ENCODE data around the gene LRP4. TPM values are rescaled to one million over a fixed set of nuclear protein-coding genes. Genes with fewer than 3 reads are reported as not detected.

Gene LRP4
- total RNA-seq, 2 donors from 2014 or later: 10.6 to 20.4 TPM

- Histone ChIP-seq H3K27ac (peak overlapping the region in 3 of 4 donors; percentile 54 to 74 (median 67)), H3K4me3 (no peak overlapping the region), H3K27me3 (no peaks in the 10 kb centered on the region), H3K4me1 (peaks cover 42% of the 10 kb centered on the region), H3K9me3 (no peaks in the 10 kb centered on the region), H3K36me3 (replicated peaks in 1 of 2; ENCODE audit: insufficient read depth in 1 of 2, low read depth in 2 of 2) (no peaks in the 10 kb centered on the region)
- ATAC-seq (peak; percentile 29), DNase-seq (no peak)
- intact Hi-C loops (cut with DNase I): no loop called here
- 41 to 45% methylated on average over 1 of the region's 1 CpG for WGBS, 2 donors
- TF ChIP-seq, protein P1, sequence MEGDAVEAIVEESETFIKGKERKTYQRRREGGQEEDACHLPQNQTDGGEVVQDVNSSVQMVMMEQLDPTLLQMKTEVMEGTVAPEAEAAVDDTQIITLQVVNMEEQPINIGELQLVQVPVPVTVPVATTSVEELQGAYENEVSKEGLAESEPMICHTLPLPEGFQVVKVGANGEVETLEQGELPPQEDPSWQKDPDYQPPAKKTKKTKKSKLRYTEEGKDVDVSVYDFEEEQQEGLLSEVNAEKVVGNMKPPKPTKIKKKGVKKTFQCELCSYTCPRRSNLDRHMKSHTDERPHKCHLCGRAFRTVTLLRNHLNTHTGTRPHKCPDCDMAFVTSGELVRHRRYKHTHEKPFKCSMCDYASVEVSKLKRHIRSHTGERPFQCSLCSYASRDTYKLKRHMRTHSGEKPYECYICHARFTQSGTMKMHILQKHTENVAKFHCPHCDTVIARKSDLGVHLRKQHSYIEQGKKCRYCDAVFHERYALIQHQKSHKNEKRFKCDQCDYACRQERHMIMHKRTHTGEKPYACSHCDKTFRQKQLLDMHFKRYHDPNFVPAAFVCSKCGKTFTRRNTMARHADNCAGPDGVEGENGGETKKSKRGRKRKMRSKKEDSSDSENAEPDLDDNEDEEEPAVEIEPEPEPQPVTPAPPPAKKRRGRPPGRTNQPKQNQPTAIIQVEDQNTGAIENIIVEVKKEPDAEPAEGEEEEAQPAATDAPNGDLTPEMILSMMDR (IDR thresholded peaks at IDR 0.05): no peak
- TF ChIP-seq POLR2A (IDR thresholded peaks at IDR 0.05): no peak
Measured at GRCh38 chr11:46949297-46949696, 30.9 kb upstream of the LRP4 start.

GRCh38 chr11:46948378-46949131 lies 30.2 kb upstream of the LRP4 start:
- intact Hi-C loops (cut with DNase I): no loop called here
- peaks cover 42% of the 10 kb centered on the region for H3K4me1 ChIP-seq
- no peaks in the 10 kb centered on the region for H3K27me3 ChIP-seq
- H3K4me3 ChIP-seq: no peak overlapping the region
- no peaks in the 10 kb centered on the region for H3K36me3 ChIP-seq (replicated peaks in 1 of 2; ENCODE audit: insufficient read depth in 1 of 2, low read depth in 2 of 2)
- H3K9me3 ChIP-seq: no peaks in the 10 kb centered on the region
- no peak for TF ChIP-seq POLR2A (IDR thresholded peaks at IDR 0.05)
- TF ChIP-seq, protein P1 (IDR thresholded peaks at IDR 0.05): no peak
- ATAC-seq (peak; percentile 62), DNase-seq (no peak)
- 63 to 68% methylated on average over 4 of the region's 4 CpGs for whole genome bisulfite sequencing, 2 donors
- peak overlapping the region; percentile 54 to 74 (median 62) for H3K27ac ChIP-seq

GRCh38 chr11:46947399-46948077 lies 29.2 kb upstream of the LRP4 start:
- ATAC-seq (peak; percentile 67), DNase-seq (peak in 3 of 4 donors; percentile 14 to 28 (median 15))
- peaks cover 42% of the 10 kb centered on the region for H3K4me1 ChIP-seq
- TF ChIP-seq, protein P1 (IDR thresholded peaks at IDR 0.05): no peak
- no peak for TF ChIP-seq POLR2A (IDR thresholded peaks at IDR 0.05)
- H3K27ac ChIP-seq: peak overlapping the region; percentile 54 to 74 (median 62)
- intact Hi-C loops (cut with DNase I): no loop called here
- no peaks in the 10 kb centered on the region for H3K27me3 ChIP-seq
- no peak overlapping the region for H3K4me3 ChIP-seq
- H3K36me3 ChIP-seq (replicated peaks in 1 of 2; ENCODE audit: insufficient read depth in 1 of 2, low read depth in 2 of 2): no peaks in the 10 kb centered on the region
- H3K9me3 ChIP-seq: no peaks in the 10 kb centered on the region
- 8 to 12% methylated on average over 3 of the region's 3 CpGs for WGBS, 2 donors

DNA sequence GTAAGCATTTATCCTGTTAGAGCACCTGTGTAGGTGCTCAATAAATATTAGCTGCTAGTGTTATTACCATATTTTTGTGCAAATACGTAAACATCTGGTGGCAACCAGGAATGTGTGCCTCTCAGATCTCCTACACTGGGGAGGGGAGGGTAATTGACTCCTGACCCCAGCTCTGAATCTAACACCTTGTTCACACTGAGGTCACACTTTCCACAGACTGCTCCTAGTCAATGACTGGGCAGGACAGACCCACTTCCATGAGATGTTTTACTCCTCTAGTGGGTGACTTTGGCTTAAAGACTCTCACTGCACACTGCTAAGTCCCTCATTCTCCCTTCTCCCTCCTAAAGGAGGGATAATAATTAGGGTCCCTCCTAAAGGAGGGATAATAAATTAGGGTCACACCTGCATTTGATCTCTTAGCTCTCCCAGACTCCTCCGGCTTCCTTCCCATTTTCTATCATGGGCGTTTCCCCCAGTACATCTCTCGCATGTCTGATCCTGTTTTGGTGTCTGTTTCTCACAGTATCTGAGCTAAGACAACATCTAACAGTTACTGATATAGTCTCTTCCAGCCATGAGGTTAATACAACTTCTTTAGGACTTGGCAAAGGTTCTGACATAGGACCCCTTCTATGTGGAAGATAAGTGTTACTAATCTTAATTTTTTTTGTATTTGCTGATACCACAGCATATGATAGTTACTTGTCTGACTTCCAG lies 26.2 kb upstream of the LRP4 start:
- Histone ChIP-seq H3K27ac (no peak overlapping the region), H3K4me1 (peaks cover 29% of the 10 kb centered on the region), H3K4me3 (no peak overlapping the region), H3K27me3 (no peaks in the 10 kb centered on the region), H3K9me3 (no peaks in the 10 kb centered on the region), H3K36me3 (replicated peaks in 1 of 2; ENCODE audit: insufficient read depth in 1 of 2, low read depth in 2 of 2) (no peaks in the 10 kb centered on the region)
- ATAC-seq: no peak
- DNase-seq: no peak
- TF ChIP-seq, protein P1 (IDR thresholded peaks at IDR 0.05): no peak
- TF ChIP-seq POLR2A (IDR thresholded peaks at IDR 0.05): no peak
- intact Hi-C loops (cut with DNase I): no loop called here
- 80 to 81% methylated on average over 4 of the region's 4 CpGs for WGBS, 2 donors

Data from body of pancreas (tissue), 4 donors.